Parathyroid adenoma (tissue), 2 donors: ENCODE data around the gene JAG2.

Experiments used
- H2AFZ ChIP-seq: fragments of 300-600 bp; sonication (generic); one replicate; pipeline ENCODE4 v1.7.0; 2017; ENCODE audit warnings: antibody characterized with exemption, mild to moderate bottlenecking
- H3K27ac ChIP-seq: fragments of 300-600 bp; sonication (generic); one replicate; pipeline ENCODE4 v1.7.0; 2017
- H3K27me3 ChIP-seq: fragments of 300-600 bp; sonication (generic); one replicate; pipeline ENCODE4 v1.7.0; 2017; ENCODE audit warnings: low read length; ENCODE audit not compliant: control insufficient read depth, insufficient read depth
- H3K36me3 ChIP-seq: fragments of 300-600 bp; sonication (generic); one replicate; pipeline ENCODE4 v1.7.0; 2017; ENCODE audit warnings: low read length; ENCODE audit not compliant: control insufficient read depth, insufficient read depth
- H3K4me1 ChIP-seq: fragments of 300-600 bp; sonication (generic); one replicate; pipeline ENCODE4 v1.7.0; 2017; ENCODE audit warnings: control low read depth
- H3K4me2 ChIP-seq: fragments of 300-600 bp; sonication (generic); one replicate; pipeline ENCODE4 v1.7.0; 2017; ENCODE audit warnings: low read length
- H3K4me3 ChIP-seq: fragments of 300-600 bp; sonication (generic); one replicate; pipeline ENCODE4 v1.7.0; 2017; ENCODE audit warnings: low read depth, low read length
- H3K79me2 ChIP-seq: fragments of 300-600 bp; sonication (generic); one replicate; pipeline ENCODE4 v1.7.0; 2017; ENCODE audit warnings: control low read depth
- H3K9ac ChIP-seq: fragments of 300-600 bp; sonication (generic); one replicate; pipeline ENCODE4 v1.7.0; 2017; ENCODE audit warnings: mild to moderate bottlenecking
- H3K9me3 ChIP-seq: fragments of 300-600 bp; sonication (generic); one replicate; pipeline ENCODE4 v1.7.0; 2017; ENCODE audit warnings: low read length; ENCODE audit not compliant: control insufficient read depth
- CTCF ChIP-seq: fragments of 300-600 bp; sonication (generic); IDR thresholded peaks from one replicate; pipeline ENCODE4 v1.7.0; 2017; ENCODE audit warnings: antibody characterized with exemption, mild to moderate bottlenecking
- donor health status: primary hyperparathyroidism.

JAG2 gene

GRCh38 chr14:105173145-105173544 lies 4.6 kb upstream of the JAG2 start:
- peaks cover 12% of the 10 kb centered on the region for H3K4me1 ChIP-seq
- H2AFZ ChIP-seq, result no peak overlapping the region
- H3K9ac ChIP-seq, result no peak overlapping the region
- H3K4me3 ChIP-seq, result no peak overlapping the region
- H3K79me2 ChIP-seq, result no peaks in the 10 kb centered on the region
- TF ChIP-seq CTCF, result no peak
- no peaks in the 10 kb centered on the region for H3K9me3 ChIP-seq
- H3K36me3 ChIP-seq, result no peaks in the 10 kb centered on the region
- no peak overlapping the region for H3K27ac ChIP-seq
- no peaks in the 10 kb centered on the region for H3K27me3 ChIP-seq
- no peak overlapping the region for H3K4me2 ChIP-seq

GRCh38 chr14:105172476-105172875 lies 3.9 kb upstream of the JAG2 start:
- Histone ChIP-seq H3K9me3 (no peaks in the 10 kb centered on the region), H3K9ac (no peak overlapping the region), H3K27me3 (no peaks in the 10 kb centered on the region), H3K4me1 (peaks cover 12% of the 10 kb centered on the region), H2AFZ (no peak overlapping the region), H3K36me3 (no peaks in the 10 kb centered on the region), H3K27ac (no peak overlapping the region), H3K4me2 (no peak overlapping the region), H3K4me3 (no peak overlapping the region), H3K79me2 (no peaks in the 10 kb centered on the region)
- TF ChIP-seq CTCF, result no peak

- H3K36me3 ChIP-seq, result no peaks in the 10 kb centered on the region
- H3K4me2 ChIP-seq, result no peak overlapping the region
- no peak overlapping the region for H3K9ac ChIP-seq
- peak overlapping the region; percentile 45 for H2AFZ ChIP-seq
- TF ChIP-seq CTCF, result no peak
- H3K27ac ChIP-seq, result no peak overlapping the region
- no peaks in the 10 kb centered on the region for H3K79me2 ChIP-seq
- H3K4me3 ChIP-seq, result no peak overlapping the region
- H3K27me3 ChIP-seq, result no peaks in the 10 kb centered on the region
- H3K9me3 ChIP-seq, result no peaks in the 10 kb centered on the region
- H3K4me1 ChIP-seq, result peaks cover 22% of the 10 kb centered on the region
These were observed 2.6 kb upstream of the JAG2 start for GRCh38 chr14:105171004-105171673.

- H2AFZ ChIP-seq, result no peak overlapping the region
- H3K79me2 ChIP-seq, result no peaks in the 10 kb centered on the region
- no peak overlapping the region for H3K4me2 ChIP-seq
- no peak overlapping the region for H3K27ac ChIP-seq
- no peaks in the 10 kb centered on the region for H3K27me3 ChIP-seq
- no peaks in the 10 kb centered on the region for H3K36me3 ChIP-seq
- no peaks in the 10 kb centered on the region for H3K9me3 ChIP-seq
- H3K4me3 ChIP-seq, result no peak overlapping the region
- H3K9ac ChIP-seq, result no peak overlapping the region
- no peak for TF ChIP-seq CTCF
- peaks cover 29% of the 10 kb centered on the region for H3K4me1 ChIP-seq
These were observed 1.4 kb upstream of the JAG2 start for GRCh38 chr14:105169776-105170655.
